ENCODE results near the gene SPATA21.

DNA sequence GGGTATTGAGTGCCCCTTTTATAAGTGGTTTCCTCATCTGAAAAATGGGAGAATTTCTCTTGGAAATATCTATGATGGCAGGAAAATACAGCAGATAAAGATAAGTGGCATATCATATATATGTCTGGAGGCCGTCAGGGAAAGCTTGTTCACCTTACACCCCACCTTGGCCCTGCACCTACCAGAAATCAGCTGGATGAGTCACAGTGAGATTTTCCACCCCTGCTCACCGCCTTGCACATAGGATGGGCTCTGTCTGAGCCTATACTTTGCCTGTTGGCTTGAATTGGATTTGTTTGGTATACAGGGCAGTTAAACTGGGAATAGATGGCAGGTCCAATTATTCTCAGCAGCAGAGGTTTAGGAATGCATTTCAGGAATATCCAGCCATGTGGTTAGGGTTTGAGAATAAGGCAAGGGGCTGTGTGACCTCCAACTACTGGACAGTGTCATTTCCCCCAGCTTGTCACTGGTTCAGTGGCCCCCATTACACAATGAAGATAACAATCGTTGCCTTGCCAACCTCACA lies at the start of gene SPATA21:
- TF ChIP-seq, protein P1, sequence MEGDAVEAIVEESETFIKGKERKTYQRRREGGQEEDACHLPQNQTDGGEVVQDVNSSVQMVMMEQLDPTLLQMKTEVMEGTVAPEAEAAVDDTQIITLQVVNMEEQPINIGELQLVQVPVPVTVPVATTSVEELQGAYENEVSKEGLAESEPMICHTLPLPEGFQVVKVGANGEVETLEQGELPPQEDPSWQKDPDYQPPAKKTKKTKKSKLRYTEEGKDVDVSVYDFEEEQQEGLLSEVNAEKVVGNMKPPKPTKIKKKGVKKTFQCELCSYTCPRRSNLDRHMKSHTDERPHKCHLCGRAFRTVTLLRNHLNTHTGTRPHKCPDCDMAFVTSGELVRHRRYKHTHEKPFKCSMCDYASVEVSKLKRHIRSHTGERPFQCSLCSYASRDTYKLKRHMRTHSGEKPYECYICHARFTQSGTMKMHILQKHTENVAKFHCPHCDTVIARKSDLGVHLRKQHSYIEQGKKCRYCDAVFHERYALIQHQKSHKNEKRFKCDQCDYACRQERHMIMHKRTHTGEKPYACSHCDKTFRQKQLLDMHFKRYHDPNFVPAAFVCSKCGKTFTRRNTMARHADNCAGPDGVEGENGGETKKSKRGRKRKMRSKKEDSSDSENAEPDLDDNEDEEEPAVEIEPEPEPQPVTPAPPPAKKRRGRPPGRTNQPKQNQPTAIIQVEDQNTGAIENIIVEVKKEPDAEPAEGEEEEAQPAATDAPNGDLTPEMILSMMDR (IDR thresholded peaks at IDR 0.05): no peak
- no peak for TF ChIP-seq POLR2A (IDR thresholded peaks at IDR 0.05)

Measured in body of pancreas (tissue), 4 donors.